Measurements from ENCODE around the gene MAP4K4.

The MAP4K4 gene

DNA sequence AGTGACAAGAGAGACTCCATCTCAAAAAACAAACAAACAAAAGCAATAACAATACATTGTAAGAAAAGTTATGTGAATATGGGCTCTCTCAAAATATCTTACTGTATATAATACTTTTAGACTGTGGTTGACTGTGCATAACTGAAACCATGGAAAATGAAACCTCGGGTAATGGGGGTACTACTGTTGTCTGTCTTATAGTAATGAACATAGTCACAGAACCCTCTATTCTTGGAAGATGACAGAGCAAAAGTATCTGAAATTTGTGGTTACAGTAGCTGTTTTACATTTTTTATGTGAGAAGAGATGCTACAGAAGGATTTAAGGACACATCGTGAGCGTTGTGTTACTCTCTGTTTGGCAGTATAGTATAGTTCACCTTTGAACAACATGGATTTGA, 60.5 kb downstream of the MAP4K4 start:
- H3K27me3 ChIP-seq (ENCODE audit: low read length): no peaks in the 10 kb centered on the region
- H3K9ac ChIP-seq (ENCODE audit: low read length): no peak overlapping the region
- H3K36me3 ChIP-seq (ENCODE audit: low read length): no peaks in the 10 kb centered on the region
- 0 out of 2 replicates have a peak, but pooled peaks cover 4% of the 10 kb centered on the region for H4K20me1 ChIP-seq (ENCODE audit: low read depth, low read length)
- H2AFZ ChIP-seq (ENCODE audit: low read depth, low read length, severe bottlenecking): no peak overlapping the region
- H3F3A ChIP-seq (ENCODE audit: insufficient read depth): peaks cover 25% of the 10 kb centered on the region
- no peaks in the 10 kb centered on the region for H3K9me3 ChIP-seq (ENCODE audit: insufficient read depth, low read length)
- peak overlapping the region; percentile 33 for H3K27ac ChIP-seq (ENCODE audit: low read depth, low read length)
- H3K4me2 ChIP-seq (ENCODE audit: low read depth, low read length, poor library complexity, severe bottlenecking): peak overlapping the region; percentile 78
- TF ChIP-seq, protein P1, sequence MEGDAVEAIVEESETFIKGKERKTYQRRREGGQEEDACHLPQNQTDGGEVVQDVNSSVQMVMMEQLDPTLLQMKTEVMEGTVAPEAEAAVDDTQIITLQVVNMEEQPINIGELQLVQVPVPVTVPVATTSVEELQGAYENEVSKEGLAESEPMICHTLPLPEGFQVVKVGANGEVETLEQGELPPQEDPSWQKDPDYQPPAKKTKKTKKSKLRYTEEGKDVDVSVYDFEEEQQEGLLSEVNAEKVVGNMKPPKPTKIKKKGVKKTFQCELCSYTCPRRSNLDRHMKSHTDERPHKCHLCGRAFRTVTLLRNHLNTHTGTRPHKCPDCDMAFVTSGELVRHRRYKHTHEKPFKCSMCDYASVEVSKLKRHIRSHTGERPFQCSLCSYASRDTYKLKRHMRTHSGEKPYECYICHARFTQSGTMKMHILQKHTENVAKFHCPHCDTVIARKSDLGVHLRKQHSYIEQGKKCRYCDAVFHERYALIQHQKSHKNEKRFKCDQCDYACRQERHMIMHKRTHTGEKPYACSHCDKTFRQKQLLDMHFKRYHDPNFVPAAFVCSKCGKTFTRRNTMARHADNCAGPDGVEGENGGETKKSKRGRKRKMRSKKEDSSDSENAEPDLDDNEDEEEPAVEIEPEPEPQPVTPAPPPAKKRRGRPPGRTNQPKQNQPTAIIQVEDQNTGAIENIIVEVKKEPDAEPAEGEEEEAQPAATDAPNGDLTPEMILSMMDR (IDR thresholded peaks at IDR 0.05; ENCODE audit: insufficient read depth, low read length, poor library complexity, severe bottlenecking): no peak
- no peak for TF ChIP-seq EZH2phosphoT487 (conservative IDR thresholded peaks at IDR 0.05; ENCODE audit: low read length)
- H3K9me2 ChIP-seq (replicated peaks; ENCODE audit: insufficient read depth, low read length): no peaks in the 10 kb centered on the region
- peaks cover 91% of the 10 kb centered on the region for H3K79me2 ChIP-seq (ENCODE audit: insufficient read depth, low read length)
- no peak overlapping the region for H3K4me3 ChIP-seq (ENCODE audit: insufficient read depth, low read length, poor library complexity, severe bottlenecking)

DNA sequence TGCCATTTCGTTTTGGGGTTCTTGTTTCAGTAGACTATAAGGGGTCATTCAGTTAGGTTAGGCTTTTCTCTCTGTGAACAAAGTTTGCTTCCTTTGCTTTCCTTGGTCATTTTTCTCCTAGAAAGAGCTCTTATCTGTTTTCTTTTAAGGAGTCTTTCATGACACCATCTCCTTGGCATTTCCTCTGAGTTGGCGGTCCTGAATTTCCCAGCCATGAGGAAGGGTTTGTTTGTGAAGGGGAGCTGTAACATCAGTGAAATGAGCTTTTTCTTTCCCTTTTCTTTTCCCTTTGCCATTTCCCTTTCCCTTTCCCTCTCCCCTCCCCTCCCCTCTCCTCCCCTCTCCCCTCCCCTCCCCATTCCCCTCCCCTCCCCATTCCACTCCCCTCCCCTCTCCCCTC, 61.7 kb downstream of the MAP4K4 start:
- H3K27me3 ChIP-seq (ENCODE audit: low read length): no peaks in the 10 kb centered on the region
- TF ChIP-seq EZH2phosphoT487 (conservative IDR thresholded peaks at IDR 0.05; ENCODE audit: low read length): no peak
- no peaks in the 10 kb centered on the region for H3K36me3 ChIP-seq (ENCODE audit: low read length)
- no peak overlapping the region for H3K4me2 ChIP-seq (ENCODE audit: low read depth, low read length, poor library complexity, severe bottlenecking)
- H3K9me3 ChIP-seq (ENCODE audit: insufficient read depth, low read length): no peaks in the 10 kb centered on the region
- H3K9me2 ChIP-seq (replicated peaks; ENCODE audit: insufficient read depth, low read length): no peaks in the 10 kb centered on the region
- H3F3A ChIP-seq (ENCODE audit: insufficient read depth): peaks cover 13% of the 10 kb centered on the region
- no peak overlapping the region for H2AFZ ChIP-seq (ENCODE audit: low read depth, low read length, severe bottlenecking)
- no peak overlapping the region for H3K9ac ChIP-seq (ENCODE audit: low read length)
- peaks cover 91% of the 10 kb centered on the region for H3K79me2 ChIP-seq (ENCODE audit: insufficient read depth, low read length)
- no peak overlapping the region for H3K4me3 ChIP-seq (ENCODE audit: insufficient read depth, low read length, poor library complexity, severe bottlenecking)
- H3K27ac ChIP-seq (ENCODE audit: low read depth, low read length): no peak overlapping the region
- 0 out of 2 replicates have a peak, but pooled peaks cover 12% of the 10 kb centered on the region for H4K20me1 ChIP-seq (ENCODE audit: low read depth, low read length)

DNA sequence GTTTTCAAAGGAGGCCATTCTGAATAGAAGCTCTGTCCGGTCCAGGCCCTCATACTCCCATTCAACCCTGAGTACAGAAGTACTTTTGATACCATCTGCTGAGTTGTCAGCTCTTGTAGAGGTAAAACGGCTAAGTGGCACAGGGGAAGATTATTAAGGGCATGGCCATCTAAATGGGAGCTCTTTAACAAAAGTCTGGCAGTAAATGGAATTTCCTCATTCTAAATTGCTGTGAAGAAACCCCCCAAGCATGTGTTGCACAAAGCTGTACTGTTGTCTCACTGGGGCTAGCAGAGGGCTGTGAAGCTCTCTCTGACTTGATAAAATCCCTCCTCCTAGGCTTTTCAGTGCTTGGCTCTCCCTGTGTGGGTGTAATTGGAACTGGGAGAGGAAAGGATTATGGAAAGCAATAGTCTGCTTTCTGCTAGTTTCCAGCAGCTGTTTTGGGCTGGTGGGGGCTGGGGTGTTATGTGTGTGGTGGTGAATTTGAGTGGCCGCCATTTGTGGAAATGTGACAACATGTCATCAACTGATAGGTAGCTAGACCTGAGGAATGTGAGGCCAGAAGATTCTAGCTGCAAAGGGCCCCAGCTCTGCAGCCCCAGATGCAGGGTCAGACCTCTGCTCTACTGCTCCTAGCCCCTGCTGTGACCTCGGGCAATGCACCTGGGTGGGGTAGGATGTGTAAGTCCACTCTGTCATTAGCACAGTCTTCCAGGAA, 65.1 kb downstream of the MAP4K4 start:
- Histone ChIP-seq H3K27me3 (ENCODE audit: low read length) (no peaks in the 10 kb centered on the region), H4K20me1 (ENCODE audit: low read depth, low read length) (peaks cover 14% of the 10 kb centered on the region; the same call in 1 of the 2 replicates), H3K9ac (ENCODE audit: low read length) (no peak overlapping the region), H3F3A (ENCODE audit: insufficient read depth) (peaks cover 5% of the 10 kb centered on the region; the same call in 1 of the 2 replicates), H3K9me2 (replicated peaks; ENCODE audit: insufficient read depth, low read length) (no peaks in the 10 kb centered on the region), H3K9me3 (ENCODE audit: insufficient read depth, low read length) (no peaks in the 10 kb centered on the region), H3K79me2 (ENCODE audit: insufficient read depth, low read length) (peaks cover 92% of the 10 kb centered on the region), H3K27ac (ENCODE audit: low read depth, low read length) (no peak overlapping the region), H3K4me2 (ENCODE audit: low read depth, low read length, poor library complexity, severe bottlenecking) (no peak overlapping the region), H2AFZ (ENCODE audit: low read depth, low read length, severe bottlenecking) (no peak overlapping the region), H3K36me3 (ENCODE audit: low read length) (no peaks in the 10 kb centered on the region), H3K4me3 (ENCODE audit: insufficient read depth, low read length, poor library complexity, severe bottlenecking) (no peak overlapping the region)
- TF ChIP-seq, protein P1 (IDR thresholded peaks at IDR 0.05; ENCODE audit: insufficient read depth, low read length, poor library complexity, severe bottlenecking): no peak
- no peak for TF ChIP-seq EZH2phosphoT487 (conservative IDR thresholded peaks at IDR 0.05; ENCODE audit: low read length)
